Measurements from ENCODE around the gene SARM1. TPM values are rescaled to one million over a fixed set of nuclear protein-coding genes. Genes with fewer than 3 reads are reported as not detected.
A peak's percentile ranks its signal among the peaks of the same experiment; 100 is the strongest.

SARM1 gene
- total RNA-seq, 1 donor from 2014 or later = 5.8 TPM

DNA sequence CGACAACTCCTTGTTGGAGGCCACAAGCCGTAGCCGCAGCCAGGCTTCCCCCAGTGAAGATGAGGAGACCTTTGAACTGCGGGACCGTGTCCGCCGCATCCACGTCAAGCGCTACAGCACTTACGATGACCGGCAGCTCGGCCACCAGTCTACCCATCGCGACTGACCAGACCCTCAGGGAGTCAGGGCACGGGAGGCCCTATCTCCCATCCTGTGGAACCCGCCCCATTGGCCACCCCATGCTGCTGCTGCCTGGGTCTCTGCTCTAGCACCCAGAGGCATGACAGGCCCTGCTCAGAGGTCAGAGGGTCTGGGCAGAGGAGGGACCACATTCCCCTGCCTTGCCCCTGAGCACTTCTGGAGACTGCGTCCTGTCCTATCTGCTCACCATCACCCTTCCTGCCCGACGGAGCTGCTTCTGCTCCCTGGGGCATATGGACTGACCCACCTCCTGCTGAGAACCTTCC is 27.0 kb upstream of the SARM1 start:
- H3K27ac Mint-ChIP-seq (ENCODE audit: unreplicated experiment) = no peak overlapping the region
- no peak for TF ChIP-seq CTCF (IDR thresholded peaks at IDR 0.05; ENCODE audit: unreplicated experiment)

DNA sequence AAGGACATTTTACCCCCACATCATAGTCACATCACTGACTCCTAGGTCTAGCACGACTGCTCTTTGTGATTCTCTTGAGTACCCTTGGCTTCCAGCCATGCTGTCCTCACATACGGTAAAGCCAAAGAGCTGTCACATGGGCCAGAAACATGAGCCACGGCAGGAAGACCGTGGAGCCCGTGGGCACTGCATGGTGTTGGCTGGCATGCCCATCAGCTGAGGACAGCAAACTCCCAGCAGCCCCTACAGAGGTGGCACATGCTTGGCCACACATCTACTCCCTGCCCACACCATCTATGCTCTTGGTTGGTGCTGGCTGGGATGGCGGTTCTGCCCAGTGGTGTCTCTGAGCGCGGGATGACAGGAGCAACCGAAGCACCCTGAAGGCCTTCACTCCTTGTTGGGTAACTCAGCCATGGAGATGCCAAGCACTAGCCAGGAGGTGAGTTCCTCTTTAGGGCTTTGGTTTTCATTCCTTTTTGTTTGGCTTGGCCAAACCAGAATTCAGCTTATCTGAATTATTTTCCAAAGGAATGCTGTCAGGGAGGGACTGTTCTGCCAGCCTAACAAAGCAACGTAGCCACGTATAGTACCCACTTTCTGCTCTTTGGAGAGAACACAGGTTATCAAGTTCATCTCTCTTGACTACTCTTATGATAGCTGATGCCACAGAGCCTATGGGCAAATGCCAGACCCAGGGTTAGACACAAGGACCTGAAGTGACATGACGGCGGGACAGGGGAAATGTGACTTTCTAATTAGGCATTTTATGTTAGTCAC is 25.9 kb upstream of the SARM1 start:
- Mint-ChIP-seq H3K27ac (ENCODE audit: unreplicated experiment) (no peak overlapping the region), H3K4me1 (ENCODE audit: unreplicated experiment) (no peaks in the 10 kb centered on the region), H3K9me3 (ENCODE audit: unreplicated experiment) (no peaks in the 10 kb centered on the region), H3K36me3 (ENCODE audit: low read depth, unreplicated experiment) (peaks cover 44% of the 10 kb centered on the region), H3K27me3 (ENCODE audit: unreplicated experiment) (peaks cover 3% of the 10 kb centered on the region), H3K4me3 (ENCODE audit: unreplicated experiment) (no peak overlapping the region)
- no peak for TF ChIP-seq CTCF (IDR thresholded peaks at IDR 0.05; ENCODE audit: unreplicated experiment)
- no peak for DNase-seq (ENCODE audit: low spot score)

More for the DNA sequence above, 27.0 kb upstream of the SARM1 start:
- peaks cover 37% of the 10 kb centered on the region for H3K36me3 Mint-ChIP-seq (ENCODE audit: low read depth, unreplicated experiment)
- H3K4me3 Mint-ChIP-seq (ENCODE audit: unreplicated experiment) = peak overlapping the region; percentile 62
- H3K9me3 Mint-ChIP-seq (ENCODE audit: unreplicated experiment) = no peaks in the 10 kb centered on the region
- DNase-seq (ENCODE audit: low spot score) = no peak
- no peaks in the 10 kb centered on the region for H3K4me1 Mint-ChIP-seq (ENCODE audit: unreplicated experiment)
- peaks cover 3% of the 10 kb centered on the region for H3K27me3 Mint-ChIP-seq (ENCODE audit: unreplicated experiment)

DNA sequence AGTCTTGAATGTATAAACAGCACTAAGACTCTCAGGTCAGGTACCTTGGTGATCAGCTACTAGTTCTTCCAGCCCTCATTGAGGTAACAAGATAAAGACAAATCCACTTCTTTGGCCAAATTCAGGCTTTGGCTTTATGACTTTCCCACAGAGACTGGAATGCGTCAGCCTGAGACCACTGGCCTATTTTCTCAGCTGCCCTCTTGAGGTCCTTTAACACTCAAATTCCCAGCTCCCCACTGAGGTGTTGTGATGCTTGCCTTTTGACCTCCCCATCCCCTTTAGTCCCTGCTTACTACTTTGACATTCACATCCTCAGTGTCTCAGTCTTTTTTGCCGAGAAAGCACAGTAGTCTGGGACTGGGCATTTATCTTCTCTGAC is 25.3 kb upstream of the SARM1 start:
- Mint-ChIP-seq H3K27ac (ENCODE audit: unreplicated experiment) (no peak overlapping the region), H3K4me1 (ENCODE audit: unreplicated experiment) (no peaks in the 10 kb centered on the region), H3K4me3 (ENCODE audit: unreplicated experiment) (no peak overlapping the region), H3K36me3 (ENCODE audit: low read depth, unreplicated experiment) (peaks cover 47% of the 10 kb centered on the region), H3K27me3 (ENCODE audit: unreplicated experiment) (peaks cover 3% of the 10 kb centered on the region), H3K9me3 (ENCODE audit: unreplicated experiment) (no peaks in the 10 kb centered on the region)
- no peak for TF ChIP-seq CTCF (IDR thresholded peaks at IDR 0.05; ENCODE audit: unreplicated experiment)
- DNase-seq (ENCODE audit: low spot score) = no peak

DNA sequence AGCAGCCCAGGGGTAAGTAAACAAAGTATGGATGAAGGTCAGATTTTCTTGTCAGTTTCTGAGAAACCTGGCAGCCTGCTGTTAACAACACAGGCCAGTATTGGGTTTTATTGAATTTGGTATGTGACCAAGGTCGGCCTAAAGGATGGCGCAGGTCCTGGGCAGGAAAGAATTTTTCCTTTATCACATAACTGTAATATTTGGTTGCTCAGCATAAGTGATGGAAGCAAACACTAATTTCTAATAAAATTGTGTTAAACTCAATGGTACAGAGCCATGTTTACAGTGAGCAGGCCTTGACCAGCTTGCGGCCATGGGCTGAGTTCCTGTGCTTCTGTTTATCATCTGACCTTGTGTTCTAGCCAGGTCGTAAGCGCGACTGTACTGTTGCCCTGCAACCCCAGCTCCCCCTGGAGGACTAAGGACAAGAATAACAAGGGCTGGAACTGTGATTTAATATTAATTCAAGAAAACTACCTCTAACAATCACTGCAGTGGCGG is 24.7 kb upstream of the SARM1 start:
- peaks cover 3% of the 10 kb centered on the region for H3K27me3 Mint-ChIP-seq (ENCODE audit: unreplicated experiment)
- H3K4me3 Mint-ChIP-seq (ENCODE audit: unreplicated experiment) = no peak overlapping the region
- no peak overlapping the region for H3K27ac Mint-ChIP-seq (ENCODE audit: unreplicated experiment)
- H3K36me3 Mint-ChIP-seq (ENCODE audit: low read depth, unreplicated experiment) = peaks cover 53% of the 10 kb centered on the region
- H3K9me3 Mint-ChIP-seq (ENCODE audit: unreplicated experiment) = no peaks in the 10 kb centered on the region
- no peaks in the 10 kb centered on the region for H3K4me1 Mint-ChIP-seq (ENCODE audit: unreplicated experiment)
- peak; percentile 17 for TF ChIP-seq CTCF (IDR thresholded peaks at IDR 0.05; ENCODE audit: unreplicated experiment)
- peak; percentile 23 for DNase-seq (ENCODE audit: low spot score)

DNA sequence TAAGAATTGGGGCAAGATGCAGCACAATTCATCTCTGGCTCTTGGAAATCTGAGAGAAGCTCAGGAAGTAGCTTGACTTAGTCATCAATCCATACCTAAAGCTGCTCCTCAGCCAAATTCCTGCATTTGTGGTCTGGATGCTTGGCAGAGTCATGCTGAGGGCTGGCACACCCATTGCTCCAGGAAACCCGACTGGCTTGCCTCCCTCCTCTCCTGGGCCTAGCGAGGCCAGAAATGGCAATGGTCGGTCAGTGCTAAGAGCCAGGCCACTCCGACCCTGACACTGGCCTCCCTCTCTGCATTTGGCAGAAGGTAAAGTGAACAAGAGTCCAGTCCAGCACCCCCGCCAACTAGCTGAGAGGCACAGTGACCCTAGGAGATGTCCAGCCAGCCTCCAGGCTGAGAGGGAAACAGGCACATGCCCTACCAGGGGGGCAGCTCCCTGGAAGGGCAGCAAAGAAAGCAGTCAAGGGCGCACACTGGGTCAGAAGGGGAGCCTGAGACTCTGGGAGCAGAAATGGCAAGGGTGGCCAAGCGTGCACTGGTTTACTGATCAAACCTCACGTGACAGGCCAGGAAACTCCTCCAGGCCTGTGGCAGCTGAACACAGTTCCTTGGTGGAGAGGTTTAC is 24.1 kb upstream of the SARM1 start:
- TF ChIP-seq CTCF (IDR thresholded peaks at IDR 0.05; ENCODE audit: unreplicated experiment) = no peak
- Mint-ChIP-seq H3K9me3 (ENCODE audit: unreplicated experiment) (no peaks in the 10 kb centered on the region), H3K4me3 (ENCODE audit: unreplicated experiment) (no peak overlapping the region), H3K4me1 (ENCODE audit: unreplicated experiment) (no peaks in the 10 kb centered on the region), H3K27me3 (ENCODE audit: unreplicated experiment) (peaks cover 3% of the 10 kb centered on the region), H3K27ac (ENCODE audit: unreplicated experiment) (no peak overlapping the region), H3K36me3 (ENCODE audit: low read depth, unreplicated experiment) (peaks cover 51% of the 10 kb centered on the region)
- no peak for DNase-seq (ENCODE audit: low spot score)
